K562 (cell line): ENCODE data around the gene ELMO1.

Experiments used
- BCLAF1 ChIP-seq, 2 experiments: fragments of 450-650 bp in 1 of 2; IDR thresholded peaks; 2 replicates each; pipeline ENCODE4 v1.6.1; 2011 to 2017; ENCODE audit warnings: low read depth in 2 of 2, antibody characterized with exemption in 1 of 2, borderline replicate concordance in 1 of 2, low read length in 1 of 2, mild to moderate bottlenecking in 1 of 2, mixed read lengths in 1 of 2; ENCODE audit not compliant: control insufficient read depth in 1 of 2
- CTCF ChIP-seq, 3 experiments: IDR thresholded peaks in 2 of 3; conservative IDR thresholded peaks in 1 of 3; 2 replicates each; pipeline ENCODE4 v1.5.1; 2011 to 2012; ENCODE audit warnings: low read length in 3 of 3, mild to moderate bottlenecking in 3 of 3, control low read depth in 2 of 3, improper control_type of control experiment in 1 of 3, inconsistent platforms in 1 of 3, low read depth in 1 of 3, mixed read lengths in 1 of 3, moderate library complexity in 1 of 3; ENCODE audit not compliant: insufficient read depth in 2 of 3
- HNRNPL ChIP-seq: fragments of 200-400 bp; formaldehyde crosslinking; IDR thresholded peaks from 2 replicates; pipeline ENCODE4 v1.6.1; 2017; ENCODE audit warnings: low read depth, mild to moderate bottlenecking, low read length
- MAX ChIP-seq: sonication (generic); formaldehyde crosslinking; IDR thresholded peaks from 2 replicates; pipeline ENCODE4 v1.9.0; 2022; ENCODE audit warnings: mild to moderate bottlenecking, missing genetic modification reagents
- SP1 ChIP-seq: sonication (generic); formaldehyde crosslinking; IDR thresholded peaks from 2 replicates; pipeline ENCODE4 v1.8.1; 2022; ENCODE audit warnings: mild to moderate bottlenecking, missing genetic modification reagents

- TF ChIP-seq CTCF (IDR thresholded peaks at IDR 0.05 in 2 of 3, conservative IDR thresholded peaks at IDR 0.05 in 1 of 3; ENCODE audit: insufficient read depth in 2 of 3, low read depth in 1 of 3, low read length in 3 of 3) (no peak), HNRNPL (no peak), MAX (CRISPR knock-in tag) (no peak), SP1 (no peak), BCLAF1 (IDR thresholded peaks at IDR 0.05; ENCODE audit: borderline replicate concordance in 1 of 2, control insufficient read depth in 1 of 2, low read depth in 2 of 2, low read length in 1 of 2) (no peak)
Measured at GRCh38 chr7:36838616-36839225, 609.9 kb downstream of the ELMO1 start.
